ENCODE results near the gene TSPAN4. TPM values are rescaled to one million over a fixed set of nuclear protein-coding genes. Genes with fewer than 3 reads are reported as not detected.

Gene TSPAN4
- total and polyA plus RNA-seq, 10 donors = 32.1 to 140 (median 107) TPM

GRCh38 chr11:862081-862661 lies 19.5 kb downstream of the TSPAN4 start:
- 62 to 75% (median 71%) methylated on average over 14 to 20 of the region's 20 CpGs for WGBS, 5 donors
- H3K36me3 ChIP-seq = peaks cover 0 to 50% (median 12%) of the 10 kb centered on the region in 6 donors
- peak overlapping the region in 3 of 8 donors; percentile 9 to 40 (median 31) for H3K27ac ChIP-seq

DNA sequence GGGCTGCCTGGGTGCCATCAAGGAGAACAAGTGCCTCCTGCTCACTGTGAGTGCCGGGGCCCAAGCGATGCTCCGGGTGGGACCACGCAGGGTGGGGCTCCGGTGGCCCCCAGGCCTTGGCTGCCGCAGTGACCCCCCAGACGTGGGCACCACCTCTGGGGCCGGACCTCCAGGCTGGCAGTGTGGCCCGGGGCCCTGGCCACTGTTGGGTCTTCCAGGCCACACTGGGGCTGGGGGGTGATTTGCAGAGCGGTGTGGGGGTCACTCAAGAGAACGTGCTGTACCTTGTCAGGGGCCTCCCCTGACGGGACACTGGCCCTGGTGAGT lies 20.0 kb downstream of the TSPAN4 start:
- peak overlapping the region in 3 of 8 donors; percentile 9 to 40 (median 31) for H3K27ac ChIP-seq
- 67 to 92% (median 84%) methylated on average over 4 to 12 of the region's 12 CpGs for WGBS, 5 donors

More at GRCh38 chr11:862081-862661, 19.5 kb downstream of the TSPAN4 start:
- Histone ChIP-seq H3K9me3 (no peaks in the 10 kb centered on the region), H3K4me3 (no peak overlapping the region), H3K27me3 (replicated peaks in 1 of 7) (no peaks in the 10 kb centered on the region), H3K4me1 (peaks cover 0 to 70% (median 29%) of the 10 kb centered on the region in 6 donors)
- intact Hi-C loops (cut with DNase I; ENCODE audit: low total_unique reads) = no loop called here
- TF ChIP-seq POLR2AphosphoS5 (IDR thresholded peaks at IDR 0.05) = peak; percentile 57 to 68 (median 57)
- TF ChIP-seq, protein P1, sequence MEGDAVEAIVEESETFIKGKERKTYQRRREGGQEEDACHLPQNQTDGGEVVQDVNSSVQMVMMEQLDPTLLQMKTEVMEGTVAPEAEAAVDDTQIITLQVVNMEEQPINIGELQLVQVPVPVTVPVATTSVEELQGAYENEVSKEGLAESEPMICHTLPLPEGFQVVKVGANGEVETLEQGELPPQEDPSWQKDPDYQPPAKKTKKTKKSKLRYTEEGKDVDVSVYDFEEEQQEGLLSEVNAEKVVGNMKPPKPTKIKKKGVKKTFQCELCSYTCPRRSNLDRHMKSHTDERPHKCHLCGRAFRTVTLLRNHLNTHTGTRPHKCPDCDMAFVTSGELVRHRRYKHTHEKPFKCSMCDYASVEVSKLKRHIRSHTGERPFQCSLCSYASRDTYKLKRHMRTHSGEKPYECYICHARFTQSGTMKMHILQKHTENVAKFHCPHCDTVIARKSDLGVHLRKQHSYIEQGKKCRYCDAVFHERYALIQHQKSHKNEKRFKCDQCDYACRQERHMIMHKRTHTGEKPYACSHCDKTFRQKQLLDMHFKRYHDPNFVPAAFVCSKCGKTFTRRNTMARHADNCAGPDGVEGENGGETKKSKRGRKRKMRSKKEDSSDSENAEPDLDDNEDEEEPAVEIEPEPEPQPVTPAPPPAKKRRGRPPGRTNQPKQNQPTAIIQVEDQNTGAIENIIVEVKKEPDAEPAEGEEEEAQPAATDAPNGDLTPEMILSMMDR (IDR thresholded peaks at IDR 0.05 in 8 of 11, conservative IDR thresholded peaks at IDR 0.05 in 3 of 11) = no peak
- DNase-seq = no peak

DNA sequence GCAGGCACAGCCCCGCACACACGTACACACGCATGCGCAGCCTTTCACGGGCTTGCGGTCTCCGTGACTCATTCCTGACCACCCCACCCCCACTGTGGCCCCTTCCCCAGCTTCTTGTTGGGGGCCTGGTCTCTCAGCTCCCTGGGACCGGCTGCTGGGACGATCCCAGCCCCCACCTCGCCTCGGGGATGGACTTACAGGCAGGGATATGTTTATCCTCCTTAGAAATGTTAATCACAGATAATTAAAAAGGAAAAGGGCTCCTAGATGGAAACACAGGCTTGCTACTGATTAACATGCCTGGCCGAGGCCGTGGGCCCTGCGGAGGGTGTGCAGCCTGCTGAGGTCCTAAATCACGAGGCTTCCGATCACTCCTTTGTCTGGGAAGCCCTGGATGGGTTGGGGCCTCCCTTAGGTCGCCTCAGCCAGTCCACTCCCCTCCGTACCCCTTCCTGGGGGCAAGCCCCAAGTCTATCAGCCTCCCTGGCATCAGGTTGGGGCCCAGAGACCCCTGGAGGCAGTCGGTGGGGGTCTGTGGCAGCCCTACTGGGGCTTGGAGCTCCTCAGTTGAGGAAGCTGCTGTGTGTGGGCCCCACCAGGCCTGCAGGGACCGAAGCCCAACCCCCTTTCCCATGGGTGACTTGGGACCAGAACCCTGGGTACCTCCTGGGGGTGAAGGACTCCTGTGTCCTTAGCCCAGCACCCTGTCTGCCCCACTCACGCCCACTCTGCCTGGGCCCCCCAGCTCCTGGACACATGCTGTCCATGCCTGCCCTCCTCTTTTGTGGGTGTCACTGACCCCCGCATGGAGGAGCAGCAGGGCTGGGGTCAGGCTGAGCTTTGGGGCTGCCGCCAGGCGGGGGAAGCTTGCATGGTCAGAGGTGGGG lies 20.6 kb downstream of the TSPAN4 start:
- H3K9me3 ChIP-seq = no peaks in the 10 kb centered on the region
- no peak for DNase-seq
- peaks cover 0 to 67% (median 24%) of the 10 kb centered on the region in 6 donors for H3K4me1 ChIP-seq
- H3K4me3 ChIP-seq = no peak overlapping the region
- H3K27ac ChIP-seq = peak overlapping the region in 2 of 8 donors; percentile 31 to 40
- intact Hi-C loops (cut with DNase I; ENCODE audit: low total_unique reads) = no loop called here
- TF ChIP-seq POLR2AphosphoS5 (IDR thresholded peaks at IDR 0.05) = peak in 2 of 3 donors; percentile 27 to 59
- TF ChIP-seq, protein P1 (IDR thresholded peaks at IDR 0.05 in 8 of 11, conservative IDR thresholded peaks at IDR 0.05 in 3 of 11) = no peak
- no peaks in the 10 kb centered on the region for H3K27me3 ChIP-seq (replicated peaks in 1 of 7)
- H3K36me3 ChIP-seq = peaks cover 0 to 61% (median 12%) of the 10 kb centered on the region in 6 donors
- 82 to 89% (median 87%) methylated on average over 20 to 24 of the region's 24 CpGs for WGBS, 5 donors

More for the DNA sequence above, 20.0 kb downstream of the TSPAN4 start:
- Histone ChIP-seq H3K9me3 (no peaks in the 10 kb centered on the region), H3K36me3 (peaks cover 0 to 55% (median 12%) of the 10 kb centered on the region in 6 donors), H3K4me1 (peaks cover 0 to 68% (median 27%) of the 10 kb centered on the region in 6 donors), H3K27me3 (replicated peaks in 1 of 7) (no peaks in the 10 kb centered on the region), H3K4me3 (no peak overlapping the region)
- intact Hi-C loops (cut with DNase I; ENCODE audit: low total_unique reads) = no loop called here
- DNase-seq = no peak
- TF ChIP-seq, protein P1 (IDR thresholded peaks at IDR 0.05 in 8 of 11, conservative IDR thresholded peaks at IDR 0.05 in 3 of 11) = no peak
- TF ChIP-seq POLR2A (IDR thresholded peaks at IDR 0.05) = no peak
- TF ChIP-seq POLR2AphosphoS5 (IDR thresholded peaks at IDR 0.05) = peak in 1 of 3 donors; percentile 47

All from spleen (tissue), 11 donors.